HG03175 (cell line): ENCODE data around the gene BCDIN3D.

Experiments used
- ATAC-seq: cut with Tn5 transposase; IDR thresholded peaks from one replicate; pipeline ENCODE4 v1.9.1; 2021; ENCODE audit warnings: mild to moderate bottlenecking, moderate library complexity; ENCODE audit not compliant: unreplicated experiment

BCDIN3D gene

DNA sequence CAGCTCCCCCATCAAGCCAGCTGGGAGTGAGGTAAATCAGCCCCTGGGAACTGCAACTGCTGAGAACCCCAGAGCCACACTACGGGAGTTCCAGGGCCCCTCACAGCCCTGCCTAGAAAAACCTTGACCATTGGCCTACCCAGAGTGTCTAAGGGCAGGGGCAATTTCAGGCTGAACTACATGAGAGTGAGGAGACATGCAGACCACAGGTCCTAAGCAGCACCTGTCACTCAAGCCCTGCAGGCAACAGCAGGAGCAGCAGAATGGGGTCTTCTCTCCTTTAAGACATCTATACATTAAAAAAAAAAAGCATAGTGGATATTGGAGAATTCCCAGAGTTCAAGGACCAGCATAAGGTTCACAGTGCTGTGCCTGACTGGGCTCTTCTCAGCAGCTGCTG, 19.6 kb downstream of the BCDIN3D start:
- ATAC-seq = no peak

DNA sequence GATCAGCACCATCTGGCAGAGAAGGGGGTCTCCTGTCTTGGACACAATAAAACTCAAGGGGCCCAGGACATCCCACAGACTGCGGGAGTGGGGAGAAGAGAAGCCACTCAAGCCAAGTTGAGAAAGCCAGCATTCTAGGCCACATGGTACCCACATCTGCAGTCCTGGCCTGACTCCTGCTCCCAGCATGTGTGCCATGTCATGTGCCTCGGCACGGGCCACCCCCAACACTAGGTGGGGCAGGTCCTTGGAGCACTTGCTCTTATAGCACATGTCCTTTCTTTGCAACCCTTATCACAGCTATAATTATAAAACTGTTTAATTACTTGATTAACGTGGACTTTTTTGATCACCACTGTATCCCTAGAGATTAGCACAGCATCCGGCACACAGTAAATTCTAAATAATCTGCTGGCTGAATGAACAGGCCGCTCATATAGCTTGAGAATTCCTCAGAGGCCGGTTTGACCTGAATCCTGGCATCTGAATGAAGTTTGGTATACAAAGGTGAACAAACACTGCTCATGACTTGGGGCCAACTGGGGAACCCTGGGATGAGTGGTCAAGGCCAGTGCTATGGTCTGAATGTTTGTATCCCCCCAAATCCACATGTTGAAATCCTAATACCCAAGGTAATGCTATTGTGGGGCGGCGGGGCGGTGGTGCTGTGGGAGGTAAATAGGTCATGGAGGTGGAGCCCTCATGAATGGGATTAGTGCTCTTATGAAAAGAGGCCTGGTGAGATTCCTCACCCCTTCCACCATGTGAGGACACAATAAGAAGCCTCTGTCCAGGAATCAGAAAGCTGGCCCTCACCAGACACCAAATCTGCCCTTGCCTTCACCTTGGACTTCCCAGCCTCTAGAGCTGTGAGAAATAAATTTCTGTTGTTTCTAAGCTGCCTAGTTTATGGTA, 21.3 kb downstream of the BCDIN3D start:
- no peak for ATAC-seq

- no peak for ATAC-seq
Observed at GRCh38 chr12:49819786-49820185, 23.1 kb downstream of the BCDIN3D start.

- ATAC-seq = no peak
Observed at GRCh38 chr12:49818241-49818895, 24.5 kb downstream of the BCDIN3D start.

- no peak for ATAC-seq
Observed at GRCh38 chr12:49813131-49813530, 29.8 kb downstream of the BCDIN3D start.

DNA sequence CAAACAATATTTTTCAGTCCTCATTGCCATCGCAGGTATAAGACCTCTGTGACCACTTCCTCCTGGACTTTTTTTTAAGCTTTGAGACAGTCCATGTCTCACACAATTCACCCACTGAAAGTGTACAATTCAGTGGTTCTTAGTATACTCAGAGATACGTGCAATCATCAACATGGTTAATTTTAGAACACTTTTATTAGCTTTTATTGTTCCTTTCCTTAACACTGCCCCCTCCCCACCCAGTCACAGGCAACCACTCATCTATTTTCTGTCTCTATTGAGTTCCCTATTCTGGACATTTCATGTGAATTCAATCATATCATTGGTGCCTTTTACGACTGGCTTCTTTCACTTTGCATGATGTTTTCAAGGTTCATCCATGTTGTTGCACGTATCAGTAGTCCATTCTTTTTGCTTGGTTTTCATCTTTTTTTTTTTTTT, 30.9 kb downstream of the BCDIN3D start:
- no peak for ATAC-seq

GRCh38 chr12:49811136-49811535, 31.8 kb downstream of the BCDIN3D start:
- no peak for ATAC-seq

DNA sequence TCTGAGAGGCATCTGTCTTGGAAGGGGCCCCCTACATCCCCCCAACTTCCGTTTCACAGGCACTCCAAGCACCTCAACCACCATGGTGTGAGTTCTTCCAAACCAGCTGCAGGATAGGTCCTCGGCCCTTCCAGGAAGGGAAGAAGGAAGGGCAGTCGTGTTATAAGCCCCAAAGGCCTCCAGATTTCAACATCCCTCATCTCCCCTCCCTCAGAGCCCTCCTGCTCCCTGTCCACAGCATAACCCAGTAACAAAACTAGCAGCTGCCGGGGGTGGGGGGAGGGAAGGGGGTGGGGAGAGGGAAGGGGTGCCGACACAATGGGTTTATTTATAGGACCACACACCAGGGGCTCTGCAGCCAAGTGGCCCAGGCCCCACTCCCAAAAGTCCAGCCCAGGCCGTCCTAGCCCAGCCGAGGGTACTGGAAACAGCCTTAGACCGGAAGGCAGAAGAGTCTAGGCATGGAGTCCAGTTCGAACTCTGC, 33.0 kb downstream of the BCDIN3D start:
- no peak for ATAC-seq

DNA sequence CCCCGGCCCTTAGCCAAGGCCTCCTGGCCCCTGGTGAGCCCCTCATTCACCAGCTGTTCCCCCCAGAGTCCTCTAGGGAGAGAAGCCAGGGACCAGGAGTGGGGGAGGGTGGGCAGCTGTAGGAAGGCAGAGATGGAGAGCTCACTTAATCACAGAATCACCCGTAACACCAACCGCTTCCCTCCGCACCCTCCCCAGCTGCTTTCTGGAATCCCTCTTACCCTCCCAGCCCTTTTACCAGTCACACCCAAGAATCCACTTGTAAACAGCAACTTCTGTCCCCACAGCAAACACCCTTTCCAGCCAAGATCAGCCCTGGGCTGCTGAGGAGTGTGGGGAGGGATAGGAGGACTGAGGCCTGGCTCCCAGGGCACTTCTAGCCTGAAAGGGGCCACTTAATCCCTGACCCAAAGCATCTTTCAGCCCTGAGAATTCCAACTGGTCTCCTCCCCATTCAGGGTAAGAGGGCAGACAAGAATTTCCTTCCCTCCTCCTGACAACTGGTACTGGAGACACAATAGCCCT, 33.5 kb downstream of the BCDIN3D start:
- ATAC-seq = no peak

- no peak for ATAC-seq
Observed at GRCh38 chr12:49808686-49809380, 34.1 kb downstream of the BCDIN3D start.

- ATAC-seq = no peak
Observed at GRCh38 chr12:49807991-49808580, 34.8 kb downstream of the BCDIN3D start.

DNA sequence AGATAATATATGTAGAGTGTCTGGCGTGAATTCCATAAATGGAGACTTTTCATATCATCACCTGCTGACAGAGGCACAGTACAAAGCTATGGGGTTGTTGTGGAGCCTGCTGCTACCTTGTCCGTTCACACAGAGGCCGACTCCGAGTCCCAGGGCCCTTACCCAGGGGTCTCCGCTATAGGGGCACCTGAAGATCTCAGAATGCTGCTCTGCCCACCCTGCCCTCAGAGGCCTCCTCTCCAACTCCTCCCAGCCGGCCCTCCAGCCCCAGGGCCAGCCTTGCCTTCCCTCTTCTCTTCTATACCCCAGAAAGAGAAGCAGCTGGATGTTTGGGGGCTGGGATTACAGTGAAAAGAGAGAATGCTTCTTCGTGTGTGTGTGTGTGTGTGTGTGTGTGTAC, 36.0 kb downstream of the BCDIN3D start:
- no peak for ATAC-seq

DNA sequence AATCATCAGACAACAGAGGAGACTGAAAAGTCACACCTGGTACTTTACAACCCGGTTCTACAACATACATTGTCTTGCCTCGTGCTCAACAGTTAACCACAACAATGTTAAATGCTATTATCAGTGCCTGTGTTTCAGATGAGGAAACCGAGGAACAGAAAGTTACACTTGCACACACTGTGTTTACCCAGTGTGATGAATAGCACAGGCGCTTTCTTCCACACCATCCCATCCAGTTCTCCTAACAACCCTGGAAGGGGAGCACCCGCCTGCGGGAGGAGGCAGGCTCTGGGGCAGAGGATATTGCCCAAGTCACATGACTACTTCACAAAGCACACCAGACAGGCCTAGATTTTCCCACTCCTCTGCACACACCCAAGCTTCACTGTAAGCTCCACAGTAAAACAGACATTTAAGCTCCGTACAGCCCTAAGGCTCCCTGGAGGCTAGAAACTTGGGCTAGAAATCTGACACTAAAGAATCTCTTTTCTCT, 36.5 kb downstream of the BCDIN3D start:
- no peak for ATAC-seq

DNA sequence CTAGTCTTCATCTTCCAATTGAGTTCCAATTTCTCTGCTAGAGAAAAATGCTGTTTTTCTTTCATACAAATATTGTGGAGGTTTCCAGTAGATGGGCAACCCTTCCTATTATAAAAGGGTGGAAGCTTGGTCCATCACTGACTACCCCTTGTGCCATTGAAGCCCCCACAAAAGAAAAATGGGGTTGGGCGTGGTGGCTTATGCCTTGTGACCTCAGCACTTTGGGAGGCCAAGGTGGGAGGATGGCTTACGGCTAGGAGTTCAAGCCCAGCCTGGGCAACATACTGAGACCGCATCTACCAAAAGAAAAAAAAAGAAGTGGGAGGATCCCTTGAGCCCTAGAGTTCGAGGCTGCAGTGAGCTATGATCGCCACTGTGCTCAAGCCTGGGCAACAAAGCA, 37.5 kb downstream of the BCDIN3D start:
- no peak for ATAC-seq

DNA sequence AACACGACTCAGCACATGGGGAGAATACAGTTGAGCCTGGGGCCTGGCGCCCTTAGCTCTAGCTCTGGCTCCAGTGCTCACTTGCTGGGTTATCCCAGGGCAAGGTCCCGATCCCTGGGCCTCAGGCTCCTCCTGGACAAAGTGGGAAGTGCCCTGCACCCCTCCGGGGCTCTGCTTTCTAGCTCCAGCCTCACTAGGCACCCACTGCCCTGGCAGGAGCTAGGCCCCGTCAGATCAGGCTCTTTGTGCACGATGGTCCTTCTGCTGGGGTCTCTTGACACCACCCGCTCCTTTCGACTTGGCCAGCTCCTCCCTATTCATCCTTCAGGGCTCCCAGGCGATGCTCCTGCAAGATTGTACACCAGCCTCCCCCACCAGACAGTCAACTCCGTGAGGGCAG, 38.1 kb downstream of the BCDIN3D start:
- no peak for ATAC-seq

DNA sequence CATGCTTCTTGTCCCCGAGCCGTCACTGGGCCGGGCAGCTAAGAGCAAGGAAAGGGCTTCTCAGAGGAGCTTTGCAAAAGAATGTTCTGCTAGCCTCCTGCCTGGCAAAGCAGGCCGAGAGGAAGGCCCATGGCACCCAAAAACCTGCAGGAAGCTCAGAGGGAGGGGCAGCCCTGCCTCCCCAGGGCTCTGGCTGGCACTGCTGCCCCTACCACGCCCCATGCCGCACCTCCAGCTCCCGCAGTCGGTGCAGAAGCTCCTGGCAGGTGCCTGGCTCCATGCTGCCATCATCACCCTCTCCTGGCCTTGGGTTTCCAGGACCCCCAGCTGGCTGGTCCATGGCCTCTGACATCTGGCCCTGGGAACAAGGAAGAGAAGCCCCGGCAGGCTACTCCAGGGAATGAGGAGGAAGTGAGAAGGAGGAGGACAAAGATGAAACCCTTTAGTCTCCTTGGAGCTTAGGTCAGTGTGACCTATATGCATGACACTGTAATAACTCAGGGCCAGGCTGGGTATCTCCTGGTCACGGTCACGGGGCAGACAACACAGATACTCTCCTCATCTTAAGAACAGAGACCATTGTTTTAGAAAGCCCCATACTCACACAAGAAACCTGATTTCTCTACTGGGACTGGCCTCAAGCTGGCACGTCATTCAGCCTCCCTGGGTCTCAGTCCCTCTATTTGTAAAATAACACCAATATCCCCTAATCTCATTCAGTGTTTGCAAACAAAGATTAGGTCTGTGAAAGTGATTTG, 39.0 kb downstream of the BCDIN3D start:
- no peak for ATAC-seq

DNA sequence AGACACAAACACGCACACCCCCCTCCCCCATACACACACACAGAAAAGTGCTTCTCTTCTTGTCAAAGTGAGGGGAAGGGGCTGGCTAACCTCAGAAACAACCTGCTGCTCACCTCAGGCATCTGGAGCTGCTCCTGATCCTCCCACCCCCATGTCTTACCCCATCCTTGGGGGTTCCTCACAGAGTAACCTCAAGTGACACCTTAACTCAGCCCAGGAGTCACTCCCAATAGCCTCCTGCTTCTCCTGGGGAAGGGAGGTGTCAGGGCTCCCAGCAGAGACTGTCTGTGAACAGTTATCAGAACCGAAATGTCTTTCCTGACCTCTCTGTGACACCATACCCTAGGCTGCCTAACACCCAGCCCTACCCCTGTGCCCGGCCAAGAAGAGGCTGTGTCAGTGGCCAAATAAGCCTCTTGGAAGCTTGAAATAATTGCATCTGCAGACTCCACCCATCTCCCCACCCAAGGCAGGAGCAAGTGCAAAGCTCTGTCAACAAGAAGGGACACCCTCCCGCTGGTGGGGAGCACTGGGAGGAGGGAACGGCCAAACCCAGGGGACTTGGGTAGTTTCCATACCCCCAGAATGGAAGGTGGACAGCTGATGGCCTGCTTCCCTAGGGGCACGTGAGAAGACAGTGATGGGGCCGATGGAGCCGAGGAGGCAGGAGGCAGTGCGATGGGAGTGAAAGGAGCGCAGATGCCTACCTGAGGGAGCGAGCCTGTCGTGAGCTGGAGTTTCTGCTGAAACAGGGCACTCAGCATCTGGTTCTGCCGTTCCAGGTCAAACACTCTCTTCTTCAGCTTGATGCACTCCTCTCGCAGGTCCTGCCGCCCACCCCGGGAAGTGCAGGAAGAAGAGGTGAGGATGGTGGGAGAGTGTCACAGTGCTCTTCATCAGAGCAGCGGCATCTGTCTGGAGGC, 41.5 kb downstream of the BCDIN3D start:
- no peak for ATAC-seq

DNA sequence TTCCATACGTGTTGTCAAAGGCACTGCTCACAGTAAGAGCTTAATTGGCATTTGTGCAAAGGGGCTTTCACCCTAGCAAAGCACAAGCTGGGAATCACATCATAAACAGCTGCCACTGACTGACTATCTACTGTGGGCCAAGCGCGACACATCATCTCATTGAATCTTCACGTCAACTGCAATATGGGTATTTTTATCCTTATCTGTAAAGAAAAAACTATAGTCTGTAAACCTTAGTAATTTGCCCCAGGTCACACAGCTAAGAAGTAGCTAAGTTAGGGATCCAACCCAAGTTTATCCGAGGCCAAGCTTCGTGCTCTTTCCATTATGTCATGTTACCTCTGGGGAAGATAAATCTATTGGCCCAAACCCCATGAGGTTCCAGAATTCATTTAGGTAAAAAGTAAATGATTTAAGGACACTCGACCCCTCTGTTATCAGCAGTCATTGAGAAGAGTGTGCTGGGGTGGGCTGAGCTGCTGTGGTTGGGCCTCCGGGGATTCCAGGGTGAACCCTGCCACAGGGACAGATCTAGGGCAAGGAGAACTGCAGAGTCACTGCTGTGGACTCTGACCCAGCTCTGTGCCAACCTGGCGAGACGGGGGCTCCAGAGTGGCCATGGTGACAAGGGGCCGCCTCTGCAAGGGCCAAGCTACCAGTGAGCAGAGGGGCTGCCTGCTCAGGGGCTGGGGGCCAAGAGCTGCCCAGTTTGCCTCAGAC, 42.3 kb downstream of the BCDIN3D start:
- no peak for ATAC-seq
